ENCODE data around the gene ZFP69B. TPM values are rescaled to one million over a fixed set of nuclear protein-coding genes. Genes with fewer than 3 reads are reported as not detected.

ZFP69B gene
- total and polyA plus RNA-seq, 10 of the 15 experiments (the other 5 are each of a cell fraction or from before 2014, with no cell fraction given): 1.3 to 5.7 (median 3.4) TPM

- TF ChIP-seq EGR1 (IDR thresholded peaks at IDR 0.05; ENCODE audit: borderline replicate concordance in 1 of 2, low read depth in 2 of 2, low read length in 2 of 2): no peak
These were observed 36.6 kb upstream of the ZFP69B start (continued) for GRCh38 chr1:40413527-40414252.

- Histone ChIP-seq H3K36me3 (ENCODE audit: control insufficient read depth in 2 of 2, insufficient read depth in 2 of 2, low read length in 1 of 2) (peaks cover 20 to 67% of the 10 kb centered on the region in 2 experiments), H3K9ac (ENCODE audit: control insufficient read depth, insufficient read depth, low read length) (no peak overlapping the region), H3K9me3 (replicated peaks; ENCODE audit: control insufficient read depth, insufficient read depth, low read length) (no peaks in the 10 kb centered on the region), H3K4me1 (ENCODE audit: control insufficient read depth, insufficient read depth, low read length) (no peaks in the 10 kb centered on the region), H3K27ac (ENCODE audit: control insufficient read depth, insufficient read depth) (no peak overlapping the region), H3K79me2 (ENCODE audit: control insufficient read depth, insufficient read depth, low read length) (peaks cover 2% of the 10 kb centered on the region), H2AFZ (ENCODE audit: control insufficient read depth, low read depth, low read length) (no peak overlapping the region), H3K4me2 (ENCODE audit: control insufficient read depth, insufficient read depth) (no peak overlapping the region), H3K4me3 (no peak overlapping the region), H4K20me1 (ENCODE audit: control insufficient read depth, insufficient read depth) (no peaks in the 10 kb centered on the region), H3K27me3 (replicated peaks in 1 of 2; ENCODE audit: control insufficient read depth in 2 of 2, insufficient read depth in 2 of 2, low read length in 1 of 2) (no peaks in the 10 kb centered on the region)
- 96% methylated on average over 3 of the region's 3 CpGs for WGBS (ENCODE audit: insufficient coverage, insufficient replicate concordance, low lambda C conversion rate, missing lambda C conversion rate)
- no peak for FAIRE-seq
- no TSS peak for BruUV-seq (replicated peaks)
- no peak for TF ChIP-seq SMAD5 (IDR thresholded peaks at IDR 0.05; ENCODE audit: low read depth)
- in situ Hi-C loops (cut with MboI): no loop called here
- RAD21 ChIA-PET (ENCODE audit: unreplicated experiment): no interaction called here
- POLR2A ChIA-PET: interaction anchor here (0.6 kb wide), 1 partner anchor 110 kb away, joined by 3 read pairs; no protein-coding TSS in a partner anchor
- DNase-seq (ENCODE audit: low read depth, low spot score): no peak
- no peak for ATAC-seq
- CTCF ChIA-PET: interaction anchor here (1.5 to 2.4 kb wide), 2 partner anchors 9 to 270 kb away, joined by 4 to 8 read pairs; no protein-coding TSS in a partner anchor
- intact Hi-C loops (cut with micrococcal nuclease; ENCODE audit: unreplicated experiment): no loop called here
- SMC1A ChIA-PET (ENCODE audit: uncharacterized antibody, unreplicated experiment): no interaction called here
These were observed 35.9 kb upstream of the ZFP69B start for GRCh38 chr1:40414331-40414730.

- H3K36me3 ChIP-seq (ENCODE audit: control insufficient read depth in 2 of 2, insufficient read depth in 2 of 2, low read length in 1 of 2): peaks cover 18 to 55% of the 10 kb centered on the region in 2 experiments
- intact Hi-C loops (cut with micrococcal nuclease; ENCODE audit: unreplicated experiment): no loop called here
- ChIA-PET SMC1A (ENCODE audit: uncharacterized antibody, unreplicated experiment) (interaction anchor here (1.1 kb wide), 2 partner anchors 19 to 78 kb away, joined by 3 read pairs; no protein-coding TSS in a partner anchor), RAD21 (ENCODE audit: unreplicated experiment) (interaction anchor here (1.3 to 1.6 kb wide), 3 partner anchors 13 to 273 kb away, joined by 3 read pairs; no protein-coding TSS in a partner anchor), CTCF (interaction anchor here (1.1 to 1.3 kb wide), 2 partner anchors 12 to 273 kb away, joined by 3 read pairs; no protein-coding TSS in a partner anchor), POLR2A (interaction anchor here (0.6 to 1.2 kb wide), 3 partner anchors 8 to 82 kb away, joined by 3 to 5 read pairs (median 5); no protein-coding TSS in a partner anchor)
- no peaks in the 10 kb centered on the region; the same call in 1 of the 2 replicates for H3K79me2 ChIP-seq (ENCODE audit: control insufficient read depth, insufficient read depth, low read length)
- H3K4me3 ChIP-seq: no peak overlapping the region
- H3K27me3 ChIP-seq (replicated peaks in 1 of 2; ENCODE audit: control insufficient read depth in 2 of 2, insufficient read depth in 2 of 2, low read length in 1 of 2): no peaks in the 10 kb centered on the region
- H3K4me1 ChIP-seq (ENCODE audit: control insufficient read depth, insufficient read depth, low read length): no peaks in the 10 kb centered on the region; the same call in 1 of the 2 replicates
- no peak overlapping the region for H2AFZ ChIP-seq (ENCODE audit: control insufficient read depth, low read depth, low read length)
- WGBS (ENCODE audit: insufficient coverage, insufficient replicate concordance, low lambda C conversion rate, missing lambda C conversion rate): 97% methylated on average over 4 of the region's 4 CpGs
- ATAC-seq: no peak
- no peak overlapping the region for H3K4me2 ChIP-seq (ENCODE audit: control insufficient read depth, insufficient read depth)
- 0 out of 2 replicates have a peak, but pooled peaks cover under 1% of the 10 kb centered on the region for H4K20me1 ChIP-seq (ENCODE audit: control insufficient read depth, insufficient read depth)
- in situ Hi-C loops (cut with MboI): no loop called here
- DNase-seq (ENCODE audit: low read depth, low spot score): no peak
- BruUV-seq (replicated peaks): no TSS peak
- H3K9me3 ChIP-seq (replicated peaks; ENCODE audit: control insufficient read depth, insufficient read depth, low read length): no peaks in the 10 kb centered on the region
- no peak overlapping the region for H3K27ac ChIP-seq (ENCODE audit: control insufficient read depth, insufficient read depth)
- FAIRE-seq: no peak
- H3K9ac ChIP-seq (ENCODE audit: control insufficient read depth, insufficient read depth, low read length): no peak overlapping the region
- no peak for TF ChIP-seq JUNB (IDR thresholded peaks at IDR 0.05)
These were observed 33.6 kb upstream of the ZFP69B start for GRCh38 chr1:40416709-40417108.

Data from GM12878 (cell line).